WTC11 (cell line): Measurements from ENCODE around the gene TIGIT.

Experiments
- CBFB ChIP-seq: sonication (generic); formaldehyde crosslinking; IDR thresholded peaks from 2 replicates; pipeline ENCODE4 v1.8.1; 2022; ENCODE audit warnings: mild to moderate bottlenecking, low read depth, missing genetic modification reagents
- JUN ChIP-seq: sonication (generic); formaldehyde crosslinking; IDR thresholded peaks from 2 replicates; pipeline ENCODE4 v1.8.0; 2023; ENCODE audit warnings: mild to moderate bottlenecking, missing genetic modification reagents
- NR2C2 ChIP-seq: sonication (generic); formaldehyde crosslinking; IDR thresholded peaks from 2 replicates; pipeline ENCODE4 v1.8.0; 2022; ENCODE audit warnings: mild to moderate bottlenecking, missing genetic modification reagents
- TCF7 ChIP-seq: sonication (generic); formaldehyde crosslinking; IDR thresholded peaks from 2 replicates; pipeline ENCODE4 v1.8.0; 2022; ENCODE audit warnings: mild to moderate bottlenecking, low read depth, missing genetic modification reagents, moderate library complexity
- ZNF263 ChIP-seq: sonication (generic); formaldehyde crosslinking; IDR thresholded peaks from 2 replicates; pipeline ENCODE4 v1.8.1; 2022; ENCODE audit warnings: low read depth, mild to moderate bottlenecking, moderate library complexity, missing genetic modification reagents
- ZNF423 ChIP-seq: fragments of 250-450 bp; sonication (Bioruptor Pico); IDR thresholded peaks from 2 replicates; pipeline ENCODE4 v2.1.2; 2022; ENCODE audit warnings: mild to moderate bottlenecking, moderate library complexity
- TF ChIP-seq, protein P1 (sequence below): fragments of 200-600 bp; IDR thresholded peaks from 2 replicates; pipeline ENCODE4 v1.8.0; 2022; ENCODE audit warnings: antibody characterized with exemption
- TF ChIP-seq, protein P2 (sequence below): sonication (generic); formaldehyde crosslinking; IDR thresholded peaks from 2 replicates; pipeline ENCODE4 v1.8.0; 2022; ENCODE audit warnings: mild to moderate bottlenecking, missing genetic modification reagents
- TF ChIP-seq, protein P3 (sequence below): sonication (generic); formaldehyde crosslinking; IDR thresholded peaks from 2 replicates; pipeline ENCODE4 v1.8.1; 2023; ENCODE audit warnings: mild to moderate bottlenecking, missing genetic modification reagents, moderate library complexity

DNA sequence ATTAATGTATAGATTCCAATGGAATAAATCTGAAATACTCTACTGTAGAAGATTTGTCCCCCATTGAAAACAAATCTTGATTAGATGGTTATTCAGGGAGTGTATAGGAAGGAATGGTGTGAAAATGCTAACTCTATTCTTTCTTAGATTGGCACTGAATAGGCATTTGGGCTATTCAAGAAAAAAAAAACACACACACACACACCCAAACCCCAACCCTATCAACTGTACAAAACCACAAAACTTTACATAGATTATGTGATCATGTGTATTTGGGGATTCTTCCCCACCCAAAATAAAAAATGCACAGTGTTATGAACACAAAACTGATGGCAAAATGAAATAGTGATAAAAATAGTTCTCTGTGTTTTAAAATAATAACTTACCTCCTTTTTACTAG lies 61.8 kb downstream of the TIGIT start:
- TF ChIP-seq, protein P1, sequence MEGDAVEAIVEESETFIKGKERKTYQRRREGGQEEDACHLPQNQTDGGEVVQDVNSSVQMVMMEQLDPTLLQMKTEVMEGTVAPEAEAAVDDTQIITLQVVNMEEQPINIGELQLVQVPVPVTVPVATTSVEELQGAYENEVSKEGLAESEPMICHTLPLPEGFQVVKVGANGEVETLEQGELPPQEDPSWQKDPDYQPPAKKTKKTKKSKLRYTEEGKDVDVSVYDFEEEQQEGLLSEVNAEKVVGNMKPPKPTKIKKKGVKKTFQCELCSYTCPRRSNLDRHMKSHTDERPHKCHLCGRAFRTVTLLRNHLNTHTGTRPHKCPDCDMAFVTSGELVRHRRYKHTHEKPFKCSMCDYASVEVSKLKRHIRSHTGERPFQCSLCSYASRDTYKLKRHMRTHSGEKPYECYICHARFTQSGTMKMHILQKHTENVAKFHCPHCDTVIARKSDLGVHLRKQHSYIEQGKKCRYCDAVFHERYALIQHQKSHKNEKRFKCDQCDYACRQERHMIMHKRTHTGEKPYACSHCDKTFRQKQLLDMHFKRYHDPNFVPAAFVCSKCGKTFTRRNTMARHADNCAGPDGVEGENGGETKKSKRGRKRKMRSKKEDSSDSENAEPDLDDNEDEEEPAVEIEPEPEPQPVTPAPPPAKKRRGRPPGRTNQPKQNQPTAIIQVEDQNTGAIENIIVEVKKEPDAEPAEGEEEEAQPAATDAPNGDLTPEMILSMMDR: no peak
- no peak for TF ChIP-seq CBFB (CRISPR knock-in tag)
- TF ChIP-seq ZNF423: no peak
- TF ChIP-seq, protein P2, sequence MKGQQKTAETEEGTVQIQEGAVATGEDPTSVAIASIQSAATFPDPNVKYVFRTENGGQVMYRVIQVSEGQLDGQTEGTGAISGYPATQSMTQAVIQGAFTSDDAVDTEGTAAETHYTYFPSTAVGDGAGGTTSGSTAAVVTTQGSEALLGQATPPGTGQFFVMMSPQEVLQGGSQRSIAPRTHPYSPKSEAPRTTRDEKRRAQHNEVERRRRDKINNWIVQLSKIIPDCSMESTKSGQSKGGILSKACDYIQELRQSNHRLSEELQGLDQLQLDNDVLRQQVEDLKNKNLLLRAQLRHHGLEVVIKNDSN: no peak
- no peak for TF ChIP-seq NR2C2
- no peak for TF ChIP-seq ZNF263 (CRISPR knock-in tag)
- TF ChIP-seq JUN (CRISPR knock-in tag): no peak
- no peak for TF ChIP-seq TCF7 (CRISPR knock-in tag)
- TF ChIP-seq, protein P3, sequence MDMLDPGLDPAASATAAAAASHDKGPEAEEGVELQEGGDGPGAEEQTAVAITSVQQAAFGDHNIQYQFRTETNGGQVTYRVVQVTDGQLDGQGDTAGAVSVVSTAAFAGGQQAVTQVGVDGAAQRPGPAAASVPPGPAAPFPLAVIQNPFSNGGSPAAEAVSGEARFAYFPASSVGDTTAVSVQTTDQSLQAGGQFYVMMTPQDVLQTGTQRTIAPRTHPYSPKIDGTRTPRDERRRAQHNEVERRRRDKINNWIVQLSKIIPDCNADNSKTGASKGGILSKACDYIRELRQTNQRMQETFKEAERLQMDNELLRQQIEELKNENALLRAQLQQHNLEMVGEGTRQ (CRISPR knock-in tag): no peak
